ENCODE data around the gene ELOVL2.

DNA sequence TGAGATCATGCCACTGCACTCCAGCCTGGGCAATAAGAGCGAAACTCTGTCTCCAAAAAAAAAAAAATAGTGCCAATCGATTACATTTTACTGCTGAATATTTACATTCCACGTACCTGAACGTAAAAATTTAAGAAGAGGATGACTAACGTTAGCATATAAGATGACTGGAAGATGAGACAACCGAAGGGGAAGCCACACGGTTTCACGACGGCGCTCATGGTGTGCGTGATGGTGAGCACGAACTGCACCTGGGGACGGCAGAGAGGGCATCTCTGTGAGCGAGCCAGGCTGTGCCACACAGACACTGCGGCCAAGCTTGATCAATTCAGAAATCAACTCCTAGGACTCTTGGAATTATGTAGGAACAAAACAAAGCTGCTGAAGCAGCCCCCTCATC, 54.5 kb downstream of the ELOVL2 start:
- TF ChIP-seq, protein P1, sequence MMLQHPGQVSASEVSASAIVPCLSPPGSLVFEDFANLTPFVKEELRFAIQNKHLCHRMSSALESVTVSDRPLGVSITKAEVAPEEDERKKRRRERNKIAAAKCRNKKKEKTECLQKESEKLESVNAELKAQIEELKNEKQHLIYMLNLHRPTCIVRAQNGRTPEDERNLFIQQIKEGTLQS (IDR thresholded peaks at IDR 0.05): no peak
- TF ChIP-seq, protein P2, sequence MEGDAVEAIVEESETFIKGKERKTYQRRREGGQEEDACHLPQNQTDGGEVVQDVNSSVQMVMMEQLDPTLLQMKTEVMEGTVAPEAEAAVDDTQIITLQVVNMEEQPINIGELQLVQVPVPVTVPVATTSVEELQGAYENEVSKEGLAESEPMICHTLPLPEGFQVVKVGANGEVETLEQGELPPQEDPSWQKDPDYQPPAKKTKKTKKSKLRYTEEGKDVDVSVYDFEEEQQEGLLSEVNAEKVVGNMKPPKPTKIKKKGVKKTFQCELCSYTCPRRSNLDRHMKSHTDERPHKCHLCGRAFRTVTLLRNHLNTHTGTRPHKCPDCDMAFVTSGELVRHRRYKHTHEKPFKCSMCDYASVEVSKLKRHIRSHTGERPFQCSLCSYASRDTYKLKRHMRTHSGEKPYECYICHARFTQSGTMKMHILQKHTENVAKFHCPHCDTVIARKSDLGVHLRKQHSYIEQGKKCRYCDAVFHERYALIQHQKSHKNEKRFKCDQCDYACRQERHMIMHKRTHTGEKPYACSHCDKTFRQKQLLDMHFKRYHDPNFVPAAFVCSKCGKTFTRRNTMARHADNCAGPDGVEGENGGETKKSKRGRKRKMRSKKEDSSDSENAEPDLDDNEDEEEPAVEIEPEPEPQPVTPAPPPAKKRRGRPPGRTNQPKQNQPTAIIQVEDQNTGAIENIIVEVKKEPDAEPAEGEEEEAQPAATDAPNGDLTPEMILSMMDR (IDR thresholded peaks at IDR 0.05 in 2 of 3, conservative IDR thresholded peaks at IDR 0.05 in 1 of 3; ENCODE audit: borderline replicate concordance in 1 of 3, insufficient read depth in 1 of 3, low read depth in 2 of 3, low read length in 2 of 3): no peak
- TF ChIP-seq POLR2AphosphoS5 (IDR thresholded peaks at IDR 0.05; ENCODE audit: low read depth, low read length): no peak
- no peak for TF ChIP-seq EGR1 (IDR thresholded peaks at IDR 0.05; ENCODE audit: low read depth)
- no peak for TF ChIP-seq EZH2 (IDR thresholded peaks at IDR 0.05)
- TF ChIP-seq CEBPB (IDR thresholded peaks at IDR 0.05; ENCODE audit: low read depth): no peak
- TF ChIP-seq, protein P3, sequence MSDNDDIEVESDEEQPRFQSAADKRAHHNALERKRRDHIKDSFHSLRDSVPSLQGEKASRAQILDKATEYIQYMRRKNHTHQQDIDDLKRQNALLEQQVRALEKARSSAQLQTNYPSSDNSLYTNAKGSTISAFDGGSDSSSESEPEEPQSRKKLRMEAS (IDR thresholded peaks at IDR 0.05): no peak
- TF ChIP-seq ZNF274 (IDR thresholded peaks at IDR 0.05; ENCODE audit: low read depth, low read length): no peak
- no peak for TF ChIP-seq POLR2A (IDR thresholded peaks at IDR 0.05; ENCODE audit: borderline replicate concordance, extremely low read depth, insufficient read depth, insufficient read length)
- TF ChIP-seq SRF (IDR thresholded peaks at IDR 0.05; ENCODE audit: low read depth): no peak
- no peak for TF ChIP-seq YY1 (IDR thresholded peaks at IDR 0.05; ENCODE audit: extremely low read depth, insufficient replicate concordance, low read depth, low read length)
- TF ChIP-seq CBX3 (IDR thresholded peaks at IDR 0.05; ENCODE audit: low read depth): no peak
